Measurements from ENCODE around the gene SLC36A3. TPM values are rescaled to one million over a fixed set of nuclear protein-coding genes. Genes with fewer than 3 reads are reported as not detected.

Gene SLC36A3
- total RNA-seq, 1 experiment from 2014 or later = not detected

- POLR2A ChIA-PET = no interaction called here
- intact Hi-C loops (cut with micrococcal nuclease) = no loop called here
- Mint-ChIP-seq H3K36me3 (ENCODE audit: insufficient read depth, unreplicated experiment) (no peaks in the 10 kb centered on the region), H3K9me3 (ENCODE audit: unreplicated experiment) (peaks cover 4% of the 10 kb centered on the region), H3K4me3 (ENCODE audit: unreplicated experiment) (no peak overlapping the region), H3K27me3 (ENCODE audit: insufficient read depth, unreplicated experiment) (peaks cover 10% of the 10 kb centered on the region), H3K27ac (ENCODE audit: low read depth, unreplicated experiment) (no peak overlapping the region), H3K4me1 (ENCODE audit: insufficient read depth, unreplicated experiment) (no peaks in the 10 kb centered on the region)
- CTCF ChIA-PET = interaction anchor here (0.9 to 1.6 kb wide), 2 partner anchors 10 to 14 kb away, joined by 3 to 5 read pairs; no protein-coding TSS in a partner anchor
- BruUV-seq (replicated peaks) = no TSS peak
- TF ChIP-seq, protein P1, sequence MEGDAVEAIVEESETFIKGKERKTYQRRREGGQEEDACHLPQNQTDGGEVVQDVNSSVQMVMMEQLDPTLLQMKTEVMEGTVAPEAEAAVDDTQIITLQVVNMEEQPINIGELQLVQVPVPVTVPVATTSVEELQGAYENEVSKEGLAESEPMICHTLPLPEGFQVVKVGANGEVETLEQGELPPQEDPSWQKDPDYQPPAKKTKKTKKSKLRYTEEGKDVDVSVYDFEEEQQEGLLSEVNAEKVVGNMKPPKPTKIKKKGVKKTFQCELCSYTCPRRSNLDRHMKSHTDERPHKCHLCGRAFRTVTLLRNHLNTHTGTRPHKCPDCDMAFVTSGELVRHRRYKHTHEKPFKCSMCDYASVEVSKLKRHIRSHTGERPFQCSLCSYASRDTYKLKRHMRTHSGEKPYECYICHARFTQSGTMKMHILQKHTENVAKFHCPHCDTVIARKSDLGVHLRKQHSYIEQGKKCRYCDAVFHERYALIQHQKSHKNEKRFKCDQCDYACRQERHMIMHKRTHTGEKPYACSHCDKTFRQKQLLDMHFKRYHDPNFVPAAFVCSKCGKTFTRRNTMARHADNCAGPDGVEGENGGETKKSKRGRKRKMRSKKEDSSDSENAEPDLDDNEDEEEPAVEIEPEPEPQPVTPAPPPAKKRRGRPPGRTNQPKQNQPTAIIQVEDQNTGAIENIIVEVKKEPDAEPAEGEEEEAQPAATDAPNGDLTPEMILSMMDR (IDR thresholded peaks at IDR 0.05; ENCODE audit: unreplicated experiment) = no peak
- DNase-seq (ENCODE audit: unreplicated experiment) = no peak
Observed at GRCh38 chr5:151326266-151326665, 22.7 kb upstream of the SLC36A3 start.

DNA sequence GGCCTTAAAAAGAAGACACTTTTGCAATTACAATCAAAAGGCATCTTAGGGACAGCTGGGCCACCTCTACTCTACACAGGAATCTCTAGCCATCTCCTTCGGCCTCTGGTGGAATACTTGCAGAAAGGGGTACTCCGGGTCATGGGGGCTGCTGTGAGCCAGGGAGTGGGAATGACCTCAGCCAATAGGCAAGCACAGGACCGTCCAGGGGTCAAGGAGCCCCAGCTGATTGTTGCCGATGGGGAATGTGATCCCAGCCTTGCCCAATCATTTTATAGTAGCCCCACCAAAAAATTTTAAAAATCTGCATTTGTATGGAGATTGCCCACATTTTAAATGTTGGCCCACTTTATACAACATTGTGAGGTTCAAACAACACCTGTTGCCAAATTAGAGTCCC is 16.9 kb upstream of the SLC36A3 start:
- no peak for DNase-seq (ENCODE audit: unreplicated experiment)
- peaks cover 4% of the 10 kb centered on the region for H3K9me3 Mint-ChIP-seq (ENCODE audit: unreplicated experiment)
- no TSS peak for BruUV-seq (replicated peaks)
- intact Hi-C loops (cut with micrococcal nuclease) = no loop called here
- POLR2A ChIA-PET = no interaction called here
- CTCF ChIA-PET = interaction anchor here (0.6 to 6.7 kb wide), 5 partner anchors 18 to 194 kb away, joined by 3 to 55 read pairs (median 3); no protein-coding TSS in a partner anchor
- no peak overlapping the region for H3K27ac Mint-ChIP-seq (ENCODE audit: low read depth, unreplicated experiment)
- no peak overlapping the region for H3K4me3 Mint-ChIP-seq (ENCODE audit: unreplicated experiment)
- H3K36me3 Mint-ChIP-seq (ENCODE audit: insufficient read depth, unreplicated experiment) = no peaks in the 10 kb centered on the region
- TF ChIP-seq, protein P1 (IDR thresholded peaks at IDR 0.05; ENCODE audit: unreplicated experiment) = no peak
- H3K4me1 Mint-ChIP-seq (ENCODE audit: insufficient read depth, unreplicated experiment) = no peaks in the 10 kb centered on the region
- H3K27me3 Mint-ChIP-seq (ENCODE audit: insufficient read depth, unreplicated experiment) = peaks cover 9% of the 10 kb centered on the region

DNA sequence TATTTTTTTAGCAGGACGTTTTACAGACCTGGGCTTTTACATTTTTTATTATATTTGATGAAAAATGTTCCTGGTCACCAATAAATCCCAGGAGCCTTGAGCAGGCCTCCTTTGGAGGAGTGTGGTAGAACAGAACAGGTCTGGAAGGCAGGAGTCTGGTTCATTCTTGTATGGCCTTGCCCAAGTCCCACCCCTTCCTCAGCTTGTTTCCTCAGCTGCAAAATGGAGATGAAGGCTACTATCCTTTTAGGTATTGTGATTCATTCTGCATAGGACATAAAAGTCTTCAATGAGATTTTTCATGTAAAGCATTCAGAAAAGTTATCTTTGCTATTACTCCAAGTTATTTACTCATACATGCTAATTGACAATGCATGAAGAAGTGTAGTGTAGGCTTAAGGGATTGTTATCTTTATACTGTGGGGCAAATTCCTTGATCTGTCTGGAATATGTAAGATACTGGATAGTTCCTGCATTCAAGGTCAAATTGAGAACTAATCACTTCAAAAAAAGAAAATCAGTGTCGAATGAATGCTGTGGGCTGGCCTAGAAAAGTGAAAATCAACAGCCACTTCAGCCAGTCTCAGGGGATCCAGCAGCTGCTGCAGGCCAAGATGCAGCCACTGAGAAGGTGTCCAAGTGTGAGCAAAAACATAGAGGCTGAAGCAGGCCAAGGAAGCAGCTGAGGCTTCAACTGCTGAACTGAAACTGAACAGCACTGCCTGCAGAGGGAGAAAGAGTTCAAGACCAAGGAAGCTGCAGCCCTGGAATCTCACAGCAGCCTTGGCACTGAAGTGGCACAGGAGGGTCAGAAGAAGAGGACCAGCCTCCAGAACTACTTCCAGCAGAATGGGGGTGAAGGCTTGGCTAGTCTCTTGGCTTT is 15.5 kb upstream of the SLC36A3 start:
- TF ChIP-seq, protein P1 (IDR thresholded peaks at IDR 0.05; ENCODE audit: unreplicated experiment) = no peak
- DNase-seq (ENCODE audit: unreplicated experiment) = peak; percentile 43
- CTCF ChIA-PET = interaction anchor here (0.6 to 6.7 kb wide), 16 partner anchors 19 to 983 kb away, joined by 3 to 55 read pairs (median 3); no protein-coding TSS in a partner anchor
- H3K27ac Mint-ChIP-seq (ENCODE audit: low read depth, unreplicated experiment) = no peak overlapping the region
- H3K4me1 Mint-ChIP-seq (ENCODE audit: insufficient read depth, unreplicated experiment) = no peaks in the 10 kb centered on the region
- no peak overlapping the region for H3K4me3 Mint-ChIP-seq (ENCODE audit: unreplicated experiment)
- POLR2A ChIA-PET = no interaction called here
- H3K9me3 Mint-ChIP-seq (ENCODE audit: unreplicated experiment) = no peaks in the 10 kb centered on the region
- intact Hi-C loops (cut with micrococcal nuclease) = loop anchor here (5.0 kb wide), 2 partner anchors 333 to 423 kb away; no protein-coding TSS in a partner anchor
- BruUV-seq (replicated peaks) = no TSS peak
- H3K36me3 Mint-ChIP-seq (ENCODE audit: insufficient read depth, unreplicated experiment) = no peaks in the 10 kb centered on the region
- peaks cover 10% of the 10 kb centered on the region for H3K27me3 Mint-ChIP-seq (ENCODE audit: insufficient read depth, unreplicated experiment)

GRCh38 chr5:151317871-151318270 is 14.3 kb upstream of the SLC36A3 start:
- intact Hi-C loops (cut with micrococcal nuclease) = loop anchor here (2.0 to 5.0 kb wide), 3 partner anchors 183 to 424 kb away; no protein-coding TSS in a partner anchor
- Mint-ChIP-seq H3K4me1 (ENCODE audit: insufficient read depth, unreplicated experiment) (no peaks in the 10 kb centered on the region), H3K27me3 (ENCODE audit: insufficient read depth, unreplicated experiment) (peaks cover 10% of the 10 kb centered on the region), H3K9me3 (ENCODE audit: unreplicated experiment) (no peaks in the 10 kb centered on the region), H3K4me3 (ENCODE audit: unreplicated experiment) (no peak overlapping the region), H3K36me3 (ENCODE audit: insufficient read depth, unreplicated experiment) (no peaks in the 10 kb centered on the region), H3K27ac (ENCODE audit: low read depth, unreplicated experiment) (no peak overlapping the region)
- ChIA-PET CTCF (interaction anchor here (0.6 to 6.7 kb wide), 13 partner anchors 10 to 466 kb away, joined by 3 to 55 read pairs (median 5); no protein-coding TSS in a partner anchor), POLR2A (interaction anchor here (1.1 kb wide), 1 partner anchor 61 kb away, joined by 3 read pairs; no protein-coding TSS in a partner anchor)
- TF ChIP-seq, protein P1 (IDR thresholded peaks at IDR 0.05; ENCODE audit: unreplicated experiment) = no peak
- BruUV-seq (replicated peaks) = no TSS peak
- DNase-seq (ENCODE audit: unreplicated experiment) = no peak
